Right lobe of liver (tissue), 6 donors: ENCODE measurements around the gene CWC27. TPM values are rescaled to one million over a fixed set of nuclear protein-coding genes. Genes with fewer than 3 reads are reported as not detected.

Experiments used
- ATAC-seq, 4 donors: fragments of 200-7000 bp; cut with Tn5 transposase; one replicate each; pipeline ENCODE4 v1.9.1; 2020; ENCODE audit warnings: mild to moderate bottlenecking in 4 of 4, moderate library complexity in 4 of 4
- DNase-seq, 3 donors: peaks; one replicate each; pipeline ENCODE4 v3.0.0-alpha.2; 2020
- H3K27ac ChIP-seq, 3 donors: fragments of 200-600 bp; one replicate each; pipeline ENCODE4 v1.8.0; 2022
- H3K27me3 ChIP-seq, 2 donors: fragments of 200-600 bp; one replicate each; pipeline ENCODE4 v1.8.0; 2022
- H3K36me3 ChIP-seq, 4 donors: fragments of 200-600 bp; sonication (generic) in 1 of 4; one replicate each; pipeline versions ENCODE4 v1.5.1 to v1.8.0; 2017 to 2022; ENCODE audit warnings: control low read depth in 1 of 4
- H3K4me1 ChIP-seq, 4 donors: fragments of 200-600 bp; sonication (generic) in 1 of 4; one replicate each; pipeline versions ENCODE4 v1.5.1 to v1.8.0; 2017 to 2022; ENCODE audit warnings: control low read depth in 1 of 4
- H3K4me3 ChIP-seq, 3 donors: fragments of 200-600 bp; one replicate each; pipeline ENCODE4 v1.8.0; 2022
- H3K9me3 ChIP-seq, 4 donors: fragments of 200-600 bp; sonication (generic) in 1 of 4; one replicate each; pipeline versions ENCODE4 v1.5.1 to v1.8.0; 2017 to 2022; ENCODE audit warnings: control low read depth in 1 of 4
- CTCF ChIP-seq, 4 donors: fragments of 200-600 bp in 3 of 4; fragments of 450-650 bp in 1 of 4; IDR thresholded peaks; one replicate each; pipeline versions ENCODE4 v1.5.1 to v1.8.0; 2016 to 2022; ENCODE audit warnings: antibody characterized with exemption in 4 of 4, mild to moderate bottlenecking in 2 of 4
- POLR2A ChIP-seq: fragments of 450-650 bp; IDR thresholded peaks from one replicate; pipeline ENCODE4 v1.6.1; 2017; ENCODE audit warnings: antibody characterized with exemption, mild to moderate bottlenecking
- WGBS: methylation state at CpG from one replicate; pipeline ENCODE4 v1.1.6; 2018; ENCODE audit warnings: low coverage, low lambda C conversion rate; ENCODE audit not compliant: insufficient coverage; ENCODE audit errors: missing lambda C conversion rate; 5-methylcytosine and 5-hydroxymethylcytosine counted together
- intact Hi-C, 2 donors: fragments of 100-400 bp; cut with DNase I; formaldehyde crosslinking; loops; one replicate each; pipeline versions ENCODE4 v1.11.2 to v1.14.1; 2022
- total RNA-seq, 6 experiments: library from RNA; depleted of rRNA in 2 of 6; stranded (reverse); fragments of >200 nt in 2 of 6; fragmentation: NEBNext Ultra II Directional in 3 of 6; extraction: Animal tissue kit (Norgen Biotek cat#: 25700) in 3 of 6; gene quantifications; one replicate each; pipeline versions ENCODE4 v1.1.0 to v1.2.4, GENCODE V29; 2016 to 2023
- donor health status: DM: no; HTN: yes; CAD: no.
- donor health status: DM: no; HTN: no; CAD: no.
- donor health status: DM: no; HTN: no; CAD: no.
- donor health status: DM: no; HTN: yes; CAD: no.
- donor health status: DM: no; HTN: yes; CAD: no.

Gene CWC27
- total RNA-seq, 6 experiments from 2014 or later = 5.8 to 7.3 (median 6.8) TPM

- DNase-seq = no peak
- no peak for TF ChIP-seq POLR2A
- no peak for TF ChIP-seq CTCF (IDR thresholded peaks at IDR 0.05)
Measured at GRCh38 chr5:64742821-64743220, 25.9 kb upstream of the CWC27 start.

GRCh38 chr5:64744914-64745313, 23.8 kb upstream of the CWC27 start:
- WGBS = 100% methylated on average over 1 of the region's 1 CpG
- H3K36me3 ChIP-seq = peaks cover 0 to 4% (median 0%) of the 10 kb centered on the region in 4 donors
- H3K4me3 ChIP-seq = no peak overlapping the region
- intact Hi-C loops = no loop called here
- H3K27me3 ChIP-seq = no peaks in the 10 kb centered on the region
- no peaks in the 10 kb centered on the region for H3K4me1 ChIP-seq
- DNase-seq (no peak), ATAC-seq (no peak)
- no peaks in the 10 kb centered on the region for H3K9me3 ChIP-seq
- TF ChIP-seq CTCF (IDR thresholded peaks at IDR 0.05) (no peak), POLR2A (no peak)
- no peak overlapping the region for H3K27ac ChIP-seq

More at GRCh38 chr5:64742821-64743220, 25.9 kb upstream of the CWC27 start:
- Histone ChIP-seq H3K9me3 (no peaks in the 10 kb centered on the region), H3K4me1 (no peaks in the 10 kb centered on the region), H3K27me3 (no peaks in the 10 kb centered on the region), H3K4me3 (no peak overlapping the region), H3K27ac (no peak overlapping the region), H3K36me3 (peaks cover 0 to 17% (median 0%) of the 10 kb centered on the region in 4 donors)
- no peak for ATAC-seq
- intact Hi-C loops = no loop called here

GRCh38 chr5:64746446-64746845, 22.3 kb upstream of the CWC27 start:
- H3K36me3 ChIP-seq = no peaks in the 10 kb centered on the region
- DNase-seq (no peak), ATAC-seq (no peak)
- H3K27me3 ChIP-seq = no peaks in the 10 kb centered on the region
- no peaks in the 10 kb centered on the region for H3K9me3 ChIP-seq
- H3K27ac ChIP-seq = no peak overlapping the region
- H3K4me1 ChIP-seq = no peaks in the 10 kb centered on the region
- intact Hi-C loops = no loop called here
- WGBS = no CpG with 5 or more reads among the region's 1 CpG
- TF ChIP-seq CTCF (IDR thresholded peaks at IDR 0.05) = no peak
- no peak for TF ChIP-seq POLR2A
- no peak overlapping the region for H3K4me3 ChIP-seq

GRCh38 chr5:64749385-64749784, 19.3 kb upstream of the CWC27 start:
- intact Hi-C loops = no loop called here
- WGBS = 88% methylated on average over 4 of the region's 4 CpGs
- Histone ChIP-seq H3K9me3 (no peaks in the 10 kb centered on the region), H3K36me3 (no peaks in the 10 kb centered on the region), H3K4me3 (no peak overlapping the region), H3K4me1 (peaks cover 0 to 10% (median 3%) of the 10 kb centered on the region in 4 donors), H3K27ac (no peak overlapping the region), H3K27me3 (no peaks in the 10 kb centered on the region)
- DNase-seq (no peak), ATAC-seq (no peak)
- TF ChIP-seq CTCF (IDR thresholded peaks at IDR 0.05) (no peak), POLR2A (no peak)

GRCh38 chr5:64754066-64754465, 14.7 kb upstream of the CWC27 start:
- Histone ChIP-seq H3K4me3 (no peak overlapping the region), H3K27me3 (no peaks in the 10 kb centered on the region), H3K36me3 (no peaks in the 10 kb centered on the region), H3K4me1 (peaks cover 0 to 10% (median 3%) of the 10 kb centered on the region in 4 donors), H3K27ac (no peak overlapping the region), H3K9me3 (no peaks in the 10 kb centered on the region)
- ATAC-seq (no peak), DNase-seq (no peak)
- WGBS = 100% methylated on average over 1 of the region's 2 CpGs
- intact Hi-C loops = no loop called here
- TF ChIP-seq CTCF (IDR thresholded peaks at IDR 0.05) = no peak
- TF ChIP-seq POLR2A = no peak
